ENCODE results near the gene GOLGA6L26.
"Not testable (repeated sequence)": the region's sequence is repeated elsewhere in the genome, so short reads cannot be mapped to it uniquely, and the experiment has no call there.

GOLGA6L26 gene

DNA sequence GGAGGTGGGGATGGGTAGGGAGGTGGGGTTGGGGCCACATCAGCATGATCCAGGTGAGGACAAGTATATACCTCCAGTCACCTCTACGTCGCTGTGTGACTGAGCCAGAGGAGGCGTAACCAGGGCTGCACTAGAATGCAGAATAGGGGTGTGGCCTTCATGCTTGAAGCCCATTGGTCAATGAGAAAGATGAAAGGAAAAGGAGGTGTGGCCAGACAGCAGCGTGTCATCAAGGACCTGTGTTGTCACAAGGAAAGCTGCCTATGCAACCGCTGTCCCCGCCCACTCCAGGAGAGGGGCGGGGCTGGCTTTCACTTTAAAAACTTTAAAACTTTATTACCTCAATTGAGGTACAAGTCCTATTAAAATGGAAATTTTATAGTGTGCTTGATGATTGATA, at the start of gene GOLGA6L26:
Gene GOLGA6L26 (minus strand): TSS at position 101 of the 400 bp plus-strand sequence. CDS start 61 bp downstream, at position 40.
- not testable (repeated sequence) for H3K27ac Mint-ChIP-seq (ENCODE audit: low read depth); DNase-seq (ENCODE audit: low spot score in 2 of 2); H3K4me3 Mint-ChIP-seq; H3K9me3 Mint-ChIP-seq; H3K4me1 Mint-ChIP-seq; H3K36me3 Mint-ChIP-seq (ENCODE audit: insufficient read depth); ATAC-seq (replicated peaks; ENCODE audit: extremely low read depth, poor library complexity, severe bottlenecking); H3K27me3 Mint-ChIP-seq

DNA sequence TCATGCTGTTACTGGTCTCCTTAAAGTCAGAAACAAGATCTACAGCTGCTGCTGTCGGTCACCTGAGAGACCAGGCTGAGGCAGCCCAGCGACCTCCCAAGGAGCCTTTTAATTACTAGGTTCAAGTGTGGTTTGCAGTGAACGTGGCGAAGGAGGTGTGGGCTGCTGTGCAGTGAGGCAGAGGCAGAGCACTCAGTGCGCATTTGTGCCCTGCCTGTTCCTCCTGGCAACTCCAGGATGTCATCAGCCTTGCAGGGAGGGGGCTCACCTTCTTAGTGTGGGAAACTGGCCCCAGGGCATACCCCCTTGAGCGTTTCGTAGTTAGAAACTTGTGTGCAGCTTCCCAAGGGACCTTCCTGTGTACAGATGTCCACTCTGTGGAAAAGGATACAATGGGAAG, 47.2 kb upstream of the GOLGA6L26 start:
- not testable (repeated sequence) for ATAC-seq (replicated peaks; ENCODE audit: extremely low read depth, poor library complexity, severe bottlenecking); H3K4me3 Mint-ChIP-seq

GRCh38 chr15:23380700-23381099, 46.7 kb upstream of the GOLGA6L26 start:
- H3K27me3 Mint-ChIP-seq; ATAC-seq (replicated peaks; ENCODE audit: extremely low read depth, poor library complexity, severe bottlenecking); H3K27ac Mint-ChIP-seq (ENCODE audit: low read depth); H3K9me3 Mint-ChIP-seq; H3K4me1 Mint-ChIP-seq; H3K4me3 Mint-ChIP-seq; DNase-seq (ENCODE audit: low spot score in 2 of 2); H3K36me3 Mint-ChIP-seq (ENCODE audit: insufficient read depth): not testable (repeated sequence)

More for the DNA sequence above, 47.2 kb upstream of the GOLGA6L26 start:
- not testable (repeated sequence) for H3K36me3 Mint-ChIP-seq (ENCODE audit: insufficient read depth); H3K27ac Mint-ChIP-seq (ENCODE audit: low read depth); H3K9me3 Mint-ChIP-seq; H3K4me1 Mint-ChIP-seq; DNase-seq (ENCODE audit: low spot score in 2 of 2); H3K27me3 Mint-ChIP-seq

- H3K27ac Mint-ChIP-seq (ENCODE audit: low read depth); DNase-seq (ENCODE audit: low spot score in 2 of 2); H3K4me3 Mint-ChIP-seq; ATAC-seq (replicated peaks; ENCODE audit: extremely low read depth, poor library complexity, severe bottlenecking); H3K27me3 Mint-ChIP-seq; H3K36me3 Mint-ChIP-seq (ENCODE audit: insufficient read depth); H3K4me1 Mint-ChIP-seq; H3K9me3 Mint-ChIP-seq: not testable (repeated sequence)
Observed at GRCh38 chr15:23378946-23379345, 45.0 kb upstream of the GOLGA6L26 start.

DNA sequence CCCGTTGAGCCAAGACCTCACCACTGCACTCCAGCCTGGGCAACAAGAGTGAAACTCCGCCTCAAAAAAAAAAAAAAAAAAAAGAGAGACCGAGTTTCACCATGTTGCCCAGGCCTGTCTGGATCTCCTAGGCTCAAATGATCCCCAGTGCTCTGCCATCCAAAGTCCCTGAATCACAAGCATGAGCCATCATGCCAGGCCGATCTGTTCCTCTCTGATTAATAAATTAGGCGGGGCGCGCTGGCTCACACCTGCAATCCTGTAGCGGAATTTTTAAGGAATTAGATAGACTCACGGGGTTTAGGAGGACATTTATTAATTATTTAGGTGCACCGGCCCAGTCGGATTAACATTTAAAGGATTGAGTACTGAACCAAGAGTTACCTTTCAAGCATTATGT, 40.2 kb upstream of the GOLGA6L26 start:
- H3K9me3 Mint-ChIP-seq; H3K36me3 Mint-ChIP-seq (ENCODE audit: insufficient read depth); H3K4me1 Mint-ChIP-seq; H3K27me3 Mint-ChIP-seq; ATAC-seq (replicated peaks; ENCODE audit: extremely low read depth, poor library complexity, severe bottlenecking); H3K27ac Mint-ChIP-seq (ENCODE audit: low read depth); DNase-seq (ENCODE audit: low spot score in 2 of 2); H3K4me3 Mint-ChIP-seq: not testable (repeated sequence)

- H3K4me1 Mint-ChIP-seq; ATAC-seq (replicated peaks; ENCODE audit: extremely low read depth, poor library complexity, severe bottlenecking); H3K9me3 Mint-ChIP-seq; H3K27me3 Mint-ChIP-seq; H3K36me3 Mint-ChIP-seq (ENCODE audit: insufficient read depth); H3K27ac Mint-ChIP-seq (ENCODE audit: low read depth); H3K4me3 Mint-ChIP-seq; DNase-seq (ENCODE audit: low spot score in 2 of 2): not testable (repeated sequence)
Observed at GRCh38 chr15:23372891-23373600, 39.0 kb upstream of the GOLGA6L26 start.

DNA sequence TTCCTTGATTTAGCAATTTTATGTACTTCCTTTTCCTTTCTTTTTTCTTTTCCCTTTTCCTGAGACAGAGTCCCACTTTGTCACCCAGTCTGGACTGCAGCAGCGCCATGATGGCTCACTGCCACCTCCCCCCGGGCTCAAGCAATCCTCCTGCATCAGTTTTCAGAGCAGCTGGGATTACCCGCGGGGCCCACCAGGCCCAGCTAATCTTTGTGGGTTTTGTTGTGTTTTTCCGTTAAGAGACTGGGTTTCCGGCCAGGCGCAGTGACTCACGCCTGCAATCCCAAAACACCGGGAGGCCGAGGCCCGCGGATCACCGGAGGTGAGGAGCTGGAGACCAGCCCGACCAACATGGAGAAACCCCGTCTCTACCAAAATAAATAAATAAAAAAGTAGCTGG, 38.3 kb upstream of the GOLGA6L26 start:
- H3K27ac Mint-ChIP-seq (ENCODE audit: low read depth), result no peak overlapping the region
- ATAC-seq (replicated peaks; ENCODE audit: extremely low read depth, poor library complexity, severe bottlenecking) (no peak), DNase-seq (ENCODE audit: low spot score in 2 of 2) (no peak)
- no peak overlapping the region for H3K4me3 Mint-ChIP-seq
- peaks cover 7% of the 10 kb centered on the region for H3K27me3 Mint-ChIP-seq
- H3K36me3 Mint-ChIP-seq (ENCODE audit: insufficient read depth), result peaks cover 1% of the 10 kb centered on the region
- no peaks in the 10 kb centered on the region for H3K4me1 Mint-ChIP-seq
- H3K9me3 Mint-ChIP-seq, result no peaks in the 10 kb centered on the region

GRCh38 chr15:23371868-23372267, 37.9 kb upstream of the GOLGA6L26 start:
- ATAC-seq (replicated peaks; ENCODE audit: extremely low read depth, poor library complexity, severe bottlenecking); H3K27me3 Mint-ChIP-seq; DNase-seq (ENCODE audit: low spot score in 2 of 2); H3K27ac Mint-ChIP-seq (ENCODE audit: low read depth); H3K4me3 Mint-ChIP-seq; H3K4me1 Mint-ChIP-seq; H3K9me3 Mint-ChIP-seq; H3K36me3 Mint-ChIP-seq (ENCODE audit: insufficient read depth): not testable (repeated sequence)

DNA sequence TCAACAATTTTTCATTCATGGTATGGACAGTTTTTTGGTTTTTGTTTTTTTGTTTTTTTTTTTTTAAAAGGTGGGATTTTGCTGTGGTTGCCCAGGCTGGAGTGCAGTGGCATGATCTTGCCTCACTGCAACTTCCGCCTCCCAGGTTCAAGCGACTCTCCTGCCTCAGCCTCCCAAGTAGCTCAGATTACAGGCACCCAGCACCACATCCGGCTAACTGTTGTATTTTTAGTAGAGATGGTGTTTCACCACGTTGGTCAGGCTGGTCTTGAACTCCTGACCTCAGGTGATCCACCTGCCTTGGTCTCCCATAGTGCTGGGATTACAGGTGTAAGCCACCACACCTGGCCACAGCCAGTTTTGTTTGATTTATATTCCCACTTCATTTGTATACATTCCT, 37.1 kb upstream of the GOLGA6L26 start:
- not testable (repeated sequence) for DNase-seq (ENCODE audit: low spot score in 2 of 2); H3K27me3 Mint-ChIP-seq; ATAC-seq (replicated peaks; ENCODE audit: extremely low read depth, poor library complexity, severe bottlenecking); H3K4me1 Mint-ChIP-seq; H3K36me3 Mint-ChIP-seq (ENCODE audit: insufficient read depth); H3K27ac Mint-ChIP-seq (ENCODE audit: low read depth); H3K9me3 Mint-ChIP-seq; H3K4me3 Mint-ChIP-seq

DNA sequence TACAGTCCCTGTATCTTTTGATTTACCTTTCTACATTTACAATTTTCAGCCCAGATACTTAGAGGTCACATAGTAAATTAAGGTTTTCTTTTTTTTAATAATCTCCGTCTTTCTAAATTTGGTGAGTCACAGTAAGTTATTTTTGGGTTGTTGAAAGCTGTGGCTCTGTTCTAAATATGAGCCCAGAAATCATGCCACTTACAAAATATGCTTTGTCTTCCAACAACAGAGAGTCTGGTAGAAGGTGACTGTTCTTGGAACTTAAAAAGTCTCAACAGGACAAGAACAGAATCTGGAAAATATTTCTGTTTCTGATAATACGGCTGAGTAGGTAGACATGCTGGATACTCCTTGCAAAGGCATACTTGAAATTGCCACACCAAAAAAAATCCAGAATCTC, 36.6 kb upstream of the GOLGA6L26 start:
- Mint-ChIP-seq H3K9me3 (no peaks in the 10 kb centered on the region), H3K4me3 (no peak overlapping the region), H3K27me3 (peaks cover 7% of the 10 kb centered on the region), H3K36me3 (ENCODE audit: insufficient read depth) (peaks cover 1% of the 10 kb centered on the region), H3K27ac (ENCODE audit: low read depth) (no peak overlapping the region), H3K4me1 (no peaks in the 10 kb centered on the region)
- ATAC-seq (replicated peaks; ENCODE audit: extremely low read depth, poor library complexity, severe bottlenecking) (no peak), DNase-seq (ENCODE audit: low spot score in 2 of 2) (no peak)

DNA sequence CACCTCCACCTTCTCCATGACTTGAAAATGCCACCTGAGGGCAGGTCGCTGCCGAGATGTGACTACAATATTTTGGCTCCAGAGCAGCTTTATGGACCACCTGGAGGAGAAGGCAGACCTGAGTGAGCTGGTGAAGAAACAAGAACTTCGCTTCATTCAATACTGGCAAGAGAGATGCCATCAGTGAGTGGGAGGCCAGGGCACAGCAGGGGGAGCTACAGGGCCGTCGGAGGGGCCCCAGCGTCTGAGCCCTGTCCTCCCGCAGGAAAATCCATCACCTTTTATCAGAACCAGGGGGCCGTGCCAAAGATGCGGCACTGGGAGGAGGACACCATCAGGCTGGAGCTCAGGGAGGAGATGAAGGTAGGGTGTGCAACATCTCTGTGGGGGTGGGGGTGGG, 30.3 kb upstream of the GOLGA6L26 start:
- H3K27me3 Mint-ChIP-seq; H3K9me3 Mint-ChIP-seq; ATAC-seq (replicated peaks; ENCODE audit: extremely low read depth, poor library complexity, severe bottlenecking); DNase-seq (ENCODE audit: low spot score in 2 of 2); H3K36me3 Mint-ChIP-seq (ENCODE audit: insufficient read depth); H3K4me3 Mint-ChIP-seq; H3K4me1 Mint-ChIP-seq; H3K27ac Mint-ChIP-seq (ENCODE audit: low read depth): not testable (repeated sequence)

DNA sequence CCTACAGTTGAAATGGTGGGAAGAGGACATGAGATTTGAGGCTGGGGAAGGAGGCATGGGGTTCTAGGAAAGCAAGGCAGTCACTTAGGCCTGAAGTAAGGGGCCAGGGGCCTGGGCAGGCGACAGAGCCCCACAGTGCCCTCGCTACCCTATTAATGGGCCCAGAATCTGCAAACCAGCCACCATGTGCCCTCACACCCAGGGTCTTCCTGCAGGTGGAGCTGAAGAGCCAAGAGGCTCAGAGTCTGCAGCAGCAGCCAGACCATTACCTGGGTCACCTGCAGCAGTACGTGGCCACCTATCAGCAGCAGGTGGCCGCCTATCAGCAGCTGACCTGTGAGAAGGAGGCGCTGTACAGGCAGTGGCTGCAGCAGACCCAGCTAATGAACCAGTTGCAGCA, 28.6 kb upstream of the GOLGA6L26 start:
- not testable (repeated sequence) for H3K27ac Mint-ChIP-seq (ENCODE audit: low read depth); DNase-seq (ENCODE audit: low spot score in 2 of 2); H3K4me1 Mint-ChIP-seq; H3K4me3 Mint-ChIP-seq; H3K27me3 Mint-ChIP-seq; ATAC-seq (replicated peaks; ENCODE audit: extremely low read depth, poor library complexity, severe bottlenecking); H3K9me3 Mint-ChIP-seq; H3K36me3 Mint-ChIP-seq (ENCODE audit: insufficient read depth)

- not testable (repeated sequence) for H3K27ac Mint-ChIP-seq (ENCODE audit: low read depth); H3K4me1 Mint-ChIP-seq; H3K36me3 Mint-ChIP-seq (ENCODE audit: insufficient read depth); ATAC-seq (replicated peaks; ENCODE audit: extremely low read depth, poor library complexity, severe bottlenecking); H3K27me3 Mint-ChIP-seq; H3K4me3 Mint-ChIP-seq; H3K9me3 Mint-ChIP-seq; DNase-seq (ENCODE audit: low spot score in 2 of 2)
Observed at GRCh38 chr15:23354448-23354847, 20.5 kb upstream of the GOLGA6L26 start, which contains the start of gene GOLGA8S. GOLGA8S (plus strand) TSS chr15:23354748; CDS start chr15:23354810, 62 bp downstream.

Measured in central memory CD8-positive, alpha-beta T cell (primary cell).